Stimulated activated CD4-positive, alpha-beta T cell treated with anti-CD3 and anti-CD28 coated beads, Interleukin-2, amount 100 ng/mL, for 48 hours (primary cell): ENCODE results near the gene FOXJ2.
A peak's percentile ranks its signal among the peaks of the same experiment; 100 is the strongest.
"Not testable (repeated sequence)": the region's sequence is repeated elsewhere in the genome, so short reads cannot be mapped to it uniquely, and the experiment has no call there.

Experiments used
- DNase-seq, 2 donors: peaks; one replicate each; pipeline ENCODE4 v3.0.0-alpha.2; 2020

FOXJ2 gene

GRCh38 chr12:8032242-8033152 lies at the start of gene FOXJ2:
FOXJ2 (plus strand) TSS chr12:8032716; CDS start chr12:8039833, 7,117 bp downstream.
- peak; percentile 66 to 77 for DNase-seq

- not testable (repeated sequence) for DNase-seq
Observed at GRCh38 chr12:7983019-7983418, 49.5 kb upstream of the FOXJ2 start.

GRCh38 chr12:7983460-7983859 lies 49.1 kb upstream of the FOXJ2 start:
- DNase-seq = not testable (repeated sequence)

GRCh38 chr12:7984900-7985299 lies 47.6 kb upstream of the FOXJ2 start:
- DNase-seq = no peak

GRCh38 chr12:7985802-7986418 lies 46.6 kb upstream of the FOXJ2 start:
- no peak for DNase-seq

GRCh38 chr12:7989827-7990491 lies 42.6 kb upstream of the FOXJ2 start:
- peak; percentile 62 to 69 for DNase-seq

GRCh38 chr12:7991535-7991934 lies 41.0 kb upstream of the FOXJ2 start:
- DNase-seq = no peak

GRCh38 chr12:7994731-7995205 lies 37.7 kb upstream of the FOXJ2 start:
- no peak for DNase-seq

GRCh38 chr12:7995266-7995963 lies 37.1 kb upstream of the FOXJ2 start:
- DNase-seq = peak; percentile 66 to 74

- DNase-seq = not testable (repeated sequence)
Observed at GRCh38 chr12:8000827-8001226, 31.7 kb upstream of the FOXJ2 start.

GRCh38 chr12:8001496-8001895 lies 31.0 kb upstream of the FOXJ2 start:
- not testable (repeated sequence) for DNase-seq

GRCh38 chr12:8004897-8005296 lies 27.6 kb upstream of the FOXJ2 start:
- DNase-seq = not testable (repeated sequence)

- DNase-seq = no peak
Observed at GRCh38 chr12:8011331-8011730, 21.2 kb upstream of the FOXJ2 start.

- DNase-seq = no peak
Observed at GRCh38 chr12:8012651-8013309, 19.7 kb upstream of the FOXJ2 start.

- no peak for DNase-seq
Observed at GRCh38 chr12:8014836-8015235, 17.7 kb upstream of the FOXJ2 start.

GRCh38 chr12:8018213-8018612 lies 14.3 kb upstream of the FOXJ2 start:
- DNase-seq = not testable (repeated sequence)

- DNase-seq = no peak
Observed at GRCh38 chr12:8018666-8019581, 13.6 kb upstream of the FOXJ2 start.

GRCh38 chr12:8026291-8026900 lies 6.1 kb upstream of the FOXJ2 start:
- peak; percentile 88 to 93 for DNase-seq

GRCh38 chr12:8027856-8028255 lies 4.7 kb upstream of the FOXJ2 start:
- DNase-seq = no peak

- no peak for DNase-seq
Observed at GRCh38 chr12:8028267-8028666, 4.2 kb upstream of the FOXJ2 start.

- DNase-seq = no peak
Observed at GRCh38 chr12:8030189-8030588, 2.3 kb upstream of the FOXJ2 start.
